MCF 10A (cell line): ENCODE data around the gene RERE. TPM values are rescaled to one million over a fixed set of nuclear protein-coding genes. Genes with fewer than 3 reads are reported as not detected.

ENCODE experiments used
- BruUV-seq: library from RNA; stranded (reverse); fragments of 400-500 nt; replicated peaks from 2 replicates; lab custom pipeline; 2021; lab: Mats Ljungman, UMichigan
- CTCF ChIA-PET: fragments of 300-600 bp; sonication (Branson Sonifier 250); formaldehyde crosslinking; extraction: SDS; loops from one replicate; lab custom pipeline; 2021; ENCODE audit warnings: antibody characterized with exemption, inconsistent platforms; lab: Yijun Ruan, JAX
- POLR2A ChIA-PET: fragments of 300-600, 350-650 bp; sonication (Branson Sonifier 250); formaldehyde crosslinking; extraction: SDS; loops from one replicate; lab custom pipeline; 2020; ENCODE audit warnings: antibody characterized with exemption, inconsistent platforms; lab: Yijun Ruan, JAX
- DNase-seq: peaks from one replicate; pipeline ENCODE4 v3.0.0-alpha.2; 2018; ENCODE audit not compliant: unreplicated experiment
- H3K27ac Mint-ChIP-seq: one replicate; pipeline ENCODE4 v1.8.0; 2022; ENCODE audit warnings: mild to moderate bottlenecking, low read depth, mixed read lengths; ENCODE audit not compliant: unreplicated experiment
- H3K27me3 Mint-ChIP-seq: one replicate; pipeline ENCODE4 v1.8.0; 2022; ENCODE audit warnings: mixed read lengths; ENCODE audit not compliant: insufficient read depth, unreplicated experiment
- H3K36me3 Mint-ChIP-seq: one replicate; pipeline ENCODE4 v1.8.0; 2022; ENCODE audit warnings: mild to moderate bottlenecking, moderate library complexity, mixed read lengths; ENCODE audit not compliant: insufficient read depth, unreplicated experiment
- H3K4me1 Mint-ChIP-seq: one replicate; pipeline ENCODE4 v1.8.0; 2022; ENCODE audit warnings: mixed read lengths; ENCODE audit not compliant: insufficient read depth, unreplicated experiment
- H3K4me3 Mint-ChIP-seq: one replicate; pipeline ENCODE4 v1.8.0; 2022; ENCODE audit warnings: mild to moderate bottlenecking, moderate library complexity, mixed read lengths; ENCODE audit not compliant: unreplicated experiment
- H3K9me3 Mint-ChIP-seq: one replicate; pipeline ENCODE4 v1.8.0; 2022; ENCODE audit warnings: mixed read lengths; ENCODE audit not compliant: unreplicated experiment
- intact Hi-C: fragments of 100-400 bp; cut with micrococcal nuclease; formaldehyde crosslinking; loops from 2 replicates; pipeline ENCODE4 v1.14.1; 2022
- total RNA-seq: library from RNA; stranded (reverse); gene quantifications from 2 replicates; pipeline ENCODE4 v1.2.3, GENCODE V29; 2022
- TF ChIP-seq, protein P1 (sequence below): fragments of 200-600 bp; IDR thresholded peaks from one replicate; pipeline ENCODE4 v1.8.0; 2022; ENCODE audit warnings: antibody characterized with exemption, mild to moderate bottlenecking; ENCODE audit not compliant: unreplicated experiment

The RERE gene
- total RNA-seq, 1 experiment from 2014 or later, result 48.4 TPM

DNA sequence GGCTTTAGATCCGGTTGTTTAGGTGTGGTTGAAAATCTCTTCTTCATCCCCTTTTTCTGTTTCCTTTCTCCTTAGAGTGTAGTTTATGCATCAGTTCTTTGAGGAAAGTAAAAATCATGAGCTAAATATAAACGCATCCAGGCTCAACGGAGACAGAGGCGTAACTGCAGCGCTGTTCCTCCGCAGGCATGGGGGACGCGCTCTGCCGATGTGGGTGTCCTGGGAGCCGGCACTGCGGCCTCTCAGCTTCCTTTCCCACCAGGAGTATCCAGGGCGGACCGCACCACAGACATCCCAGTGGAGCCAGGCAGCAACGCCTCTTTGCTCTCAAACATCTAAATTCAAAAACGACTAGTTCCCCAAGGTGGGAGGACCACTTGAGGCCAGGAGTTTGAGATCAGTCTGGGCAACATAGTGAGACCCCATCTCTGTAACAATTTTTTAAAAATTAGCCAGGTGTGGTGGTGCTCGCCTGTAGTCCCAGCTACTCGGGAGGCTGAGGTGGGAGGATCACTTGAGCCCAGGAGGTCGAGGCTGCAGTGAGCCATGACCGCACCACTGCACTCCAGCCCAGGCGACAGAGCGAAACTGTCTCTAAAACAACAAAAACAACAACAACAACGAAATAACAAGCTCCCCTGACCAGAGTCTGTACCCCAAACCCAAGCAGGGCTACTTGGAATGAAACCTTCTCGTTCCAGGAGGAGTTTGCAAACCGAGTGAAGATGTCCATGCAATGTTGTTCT, 483.2 kb downstream of the RERE start:
- CTCF ChIA-PET, result interaction anchor here (0.6 to 1.4 kb wide), 4 partner anchors 16 to 359 kb away, joined by 3 to 4 read pairs (median 4); no protein-coding TSS in a partner anchor
- H3K27me3 Mint-ChIP-seq, result no peaks in the 10 kb centered on the region
- no TSS peak for BruUV-seq
- no peaks in the 10 kb centered on the region for H3K36me3 Mint-ChIP-seq
- DNase-seq, result no peak
- no peak overlapping the region for H3K4me3 Mint-ChIP-seq
- intact Hi-C loops, result no loop called here
- TF ChIP-seq, protein P1, sequence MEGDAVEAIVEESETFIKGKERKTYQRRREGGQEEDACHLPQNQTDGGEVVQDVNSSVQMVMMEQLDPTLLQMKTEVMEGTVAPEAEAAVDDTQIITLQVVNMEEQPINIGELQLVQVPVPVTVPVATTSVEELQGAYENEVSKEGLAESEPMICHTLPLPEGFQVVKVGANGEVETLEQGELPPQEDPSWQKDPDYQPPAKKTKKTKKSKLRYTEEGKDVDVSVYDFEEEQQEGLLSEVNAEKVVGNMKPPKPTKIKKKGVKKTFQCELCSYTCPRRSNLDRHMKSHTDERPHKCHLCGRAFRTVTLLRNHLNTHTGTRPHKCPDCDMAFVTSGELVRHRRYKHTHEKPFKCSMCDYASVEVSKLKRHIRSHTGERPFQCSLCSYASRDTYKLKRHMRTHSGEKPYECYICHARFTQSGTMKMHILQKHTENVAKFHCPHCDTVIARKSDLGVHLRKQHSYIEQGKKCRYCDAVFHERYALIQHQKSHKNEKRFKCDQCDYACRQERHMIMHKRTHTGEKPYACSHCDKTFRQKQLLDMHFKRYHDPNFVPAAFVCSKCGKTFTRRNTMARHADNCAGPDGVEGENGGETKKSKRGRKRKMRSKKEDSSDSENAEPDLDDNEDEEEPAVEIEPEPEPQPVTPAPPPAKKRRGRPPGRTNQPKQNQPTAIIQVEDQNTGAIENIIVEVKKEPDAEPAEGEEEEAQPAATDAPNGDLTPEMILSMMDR, result no peak
- no peaks in the 10 kb centered on the region for H3K9me3 Mint-ChIP-seq
- H3K27ac Mint-ChIP-seq, result no peak overlapping the region
- POLR2A ChIA-PET, result interaction anchor here (0.8 kb wide), 1 partner anchor 244 kb away, joined by 3 read pairs; no protein-coding TSS in a partner anchor
- no peaks in the 10 kb centered on the region for H3K4me1 Mint-ChIP-seq

DNA sequence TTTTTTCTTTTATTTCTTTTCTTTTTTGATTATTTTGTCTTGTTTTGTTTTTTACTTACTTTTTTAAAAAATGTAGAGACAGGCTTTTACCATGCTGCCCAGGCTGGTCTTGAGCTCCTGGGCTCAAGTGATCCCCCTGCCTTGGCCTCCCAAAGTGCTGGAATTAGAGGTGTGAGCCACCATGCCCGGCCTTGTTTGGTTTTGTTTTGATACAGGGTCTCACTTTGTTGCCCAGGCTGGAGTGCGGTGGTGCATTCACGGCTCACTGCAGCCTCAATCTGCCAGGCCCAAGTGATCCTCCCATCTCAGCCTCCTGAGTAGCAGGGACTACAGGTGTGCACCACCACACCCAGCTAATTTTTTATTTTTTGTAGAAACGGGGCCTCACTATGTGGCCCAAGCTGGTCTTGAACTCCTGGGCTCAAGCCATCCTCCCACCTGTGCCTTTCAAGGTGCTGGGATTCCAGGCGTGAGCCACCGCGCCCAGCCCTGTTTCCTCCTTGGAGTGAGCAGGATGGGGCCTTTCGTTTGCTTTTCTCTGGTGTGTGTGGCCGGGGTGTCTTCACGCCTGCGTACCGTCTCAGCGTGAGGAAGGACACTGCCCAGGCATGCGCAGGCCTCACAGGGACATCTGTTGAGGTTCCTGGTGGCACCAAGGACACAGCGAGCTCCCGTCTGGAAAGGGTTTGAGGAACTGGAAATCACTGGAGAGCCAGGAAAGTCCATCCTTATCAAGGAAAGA, 484.0 kb downstream of the RERE start:
- no peaks in the 10 kb centered on the region for H3K4me1 Mint-ChIP-seq
- no peak overlapping the region for H3K4me3 Mint-ChIP-seq
- TF ChIP-seq, protein P1, result no peak
- no peaks in the 10 kb centered on the region for H3K27me3 Mint-ChIP-seq
- no peak for DNase-seq
- POLR2A ChIA-PET, result interaction anchor here (0.8 kb wide), 1 partner anchor 243 kb away, joined by 3 read pairs; no protein-coding TSS in a partner anchor
- no peaks in the 10 kb centered on the region for H3K36me3 Mint-ChIP-seq
- BruUV-seq, result no TSS peak
- intact Hi-C loops, result no loop called here
- H3K27ac Mint-ChIP-seq, result no peak overlapping the region
- no peaks in the 10 kb centered on the region for H3K9me3 Mint-ChIP-seq
- CTCF ChIA-PET, result interaction anchor here (1.4 kb wide), 1 partner anchor 358 kb away, joined by 3 read pairs; no protein-coding TSS in a partner anchor

DNA sequence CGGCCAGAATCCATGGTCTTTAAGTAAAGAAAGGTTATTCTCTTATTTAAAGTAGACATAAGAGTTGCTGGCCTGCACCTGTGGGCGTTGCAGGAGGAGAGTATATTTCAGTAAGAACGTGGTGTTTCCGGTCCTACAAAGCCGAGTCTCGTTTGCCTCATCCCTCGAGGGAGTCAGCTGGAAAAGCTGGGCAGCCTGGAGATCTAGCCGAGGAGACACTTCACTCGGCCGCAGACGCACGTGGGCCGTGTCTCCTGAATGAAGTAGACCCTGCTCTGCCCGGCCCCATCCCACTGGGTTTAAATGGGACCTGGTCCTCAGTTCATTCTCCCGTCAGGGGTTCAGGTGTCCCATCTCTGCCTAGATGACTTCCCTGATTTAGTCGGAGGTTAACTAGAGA, 484.6 kb downstream of the RERE start:
- DNase-seq, result no peak
- BruUV-seq, result no TSS peak
- H3K27ac Mint-ChIP-seq, result no peak overlapping the region
- no peaks in the 10 kb centered on the region for H3K9me3 Mint-ChIP-seq
- no peaks in the 10 kb centered on the region for H3K36me3 Mint-ChIP-seq
- POLR2A ChIA-PET, result no interaction called here
- intact Hi-C loops, result no loop called here
- CTCF ChIA-PET, result interaction anchor here (1.4 kb wide), 1 partner anchor 357 kb away, joined by 3 read pairs; no protein-coding TSS in a partner anchor
- no peaks in the 10 kb centered on the region for H3K4me1 Mint-ChIP-seq
- H3K27me3 Mint-ChIP-seq, result no peaks in the 10 kb centered on the region
- H3K4me3 Mint-ChIP-seq, result no peak overlapping the region
- TF ChIP-seq, protein P1, result no peak
